GM12878 (cell line): ENCODE results near the gene PRDM16. TPM values are rescaled to one million over a fixed set of nuclear protein-coding genes. Genes with fewer than 3 reads are reported as not detected.

Experiments
- ATAC-seq: fragments of 200-7000 bp; cut with Tn5 transposase; 3 replicates; pipeline ENCODE4 v1.9.1; 2020; ENCODE audit warnings: mild to moderate bottlenecking, moderate library complexity
- BruUV-seq: library from RNA; stranded (reverse); fragments of 400-500 nt; replicated peaks from 2 replicates; lab custom pipeline; 2021; lab: Mats Ljungman, UMichigan
- CTCF ChIA-PET: fragments of 300-600 bp; sonication (Branson Sonifier 250); formaldehyde crosslinking; extraction: SDS; loops from one replicate; lab custom pipeline; 2021; ENCODE audit warnings: inconsistent platforms; lab: Yijun Ruan, JAX
- POLR2A ChIA-PET: fragments of 350-600 bp; formaldehyde crosslinking; extraction: SDS; loops from one replicate; lab custom pipeline; 2021; ENCODE audit warnings: inconsistent platforms; lab: Charles Lee
- RAD21 ChIA-PET: fragments of 300-600 bp; sonication (Branson Sonifier 250); formaldehyde crosslinking; loops from one replicate; lab custom pipeline; 2023; ENCODE audit warnings: antibody characterized with exemption; ENCODE audit not compliant: unreplicated experiment; lab: Charles Lee
- SMC1A ChIA-PET: fragments of 300-600 bp; sonication (Branson Sonifier 250); formaldehyde crosslinking; loops from one replicate; lab custom pipeline; 2023; ENCODE audit not compliant: unreplicated experiment, uncharacterized antibody; lab: Charles Lee
- DNase-seq: peaks from one replicate; pipeline ENCODE4 v3.0.0-alpha.2; 2011; ENCODE audit warnings: low read depth, low spot score
- FAIRE-seq: peaks from 3 replicates; lab custom pipeline; 2011; peaks lifted over from hg19 to GRCh38; lab: Jason Lieb, UNC
- H2AFZ ChIP-seq: 2 replicates; pipeline ENCODE4 v1.6.0; 2011; ENCODE audit warnings: low read depth, low read length, control low read depth; ENCODE audit not compliant: control insufficient read depth
- H3K27ac ChIP-seq: 2 replicates; pipeline ENCODE4 v1.5.1; 2011; ENCODE audit warnings: control low read depth; ENCODE audit not compliant: control insufficient read depth, insufficient read depth
- H3K27me3 ChIP-seq, 2 experiments: replicated peaks in 1 of 2; 2 replicates each; pipeline versions ENCODE4 v1.6.0 to v1.6.1; 2011; ENCODE audit warnings: low read length in 1 of 2; ENCODE audit not compliant: control insufficient read depth in 2 of 2, insufficient read depth in 2 of 2
- H3K36me3 ChIP-seq, 2 experiments: 2 replicates each; pipeline ENCODE4 v1.5.1; 2011; ENCODE audit warnings: low read length in 1 of 2; ENCODE audit not compliant: control insufficient read depth in 2 of 2, insufficient read depth in 2 of 2
- H3K4me1 ChIP-seq: 2 replicates; pipeline ENCODE4 v1.6.1; 2011; ENCODE audit warnings: mild to moderate bottlenecking, low read length, moderate library complexity, mixed read lengths; ENCODE audit not compliant: control insufficient read depth, insufficient read depth
- H3K4me2 ChIP-seq: 2 replicates; pipeline ENCODE4 v1.6.0; 2011; ENCODE audit warnings: control low read depth; ENCODE audit not compliant: control insufficient read depth, insufficient read depth
- H3K4me3 ChIP-seq: fragments of 200-600 bp; sonication (generic); 2 replicates; pipeline ENCODE4 v1.5.1; 2016
- H3K79me2 ChIP-seq: 2 replicates; pipeline ENCODE4 v1.6.0; 2011; ENCODE audit warnings: low read length; ENCODE audit not compliant: control insufficient read depth, insufficient read depth
- H3K9ac ChIP-seq: 2 replicates; pipeline ENCODE4 v1.8.0; 2011; ENCODE audit warnings: low read length, control low read depth, mixed read lengths; ENCODE audit not compliant: control insufficient read depth, insufficient read depth
- H3K9me3 ChIP-seq: replicated peaks from 3 replicates; pipeline ENCODE4 v1.5.1; 2011; ENCODE audit warnings: mild to moderate bottlenecking, low read length; ENCODE audit not compliant: control insufficient read depth, insufficient read depth
- H4K20me1 ChIP-seq: 2 replicates; pipeline ENCODE4 v1.6.0; 2011; ENCODE audit not compliant: control insufficient read depth, insufficient read depth
- EED ChIP-seq: sonication (generic); IDR thresholded peaks from 2 replicates; pipeline ENCODE4 v1.6.1; 2016; ENCODE audit warnings: antibody characterized with exemption, low read depth
- PAX5 ChIP-seq: IDR thresholded peaks from 2 replicates; pipeline ENCODE4 v1.6.1; 2011; ENCODE audit warnings: low read depth, low read length, borderline replicate concordance
- POLR2AphosphoS5 ChIP-seq: IDR thresholded peaks from 2 replicates; pipeline ENCODE4 v1.6.1; 2011; ENCODE audit warnings: mild to moderate bottlenecking, low read length, inconsistent platforms
- SIX5 ChIP-seq: IDR thresholded peaks from 2 replicates; pipeline ENCODE4 v1.6.1; 2011; ENCODE audit warnings: mild to moderate bottlenecking, low read depth, low read length, moderate library complexity; ENCODE audit not compliant: severe bottlenecking
- SUZ12 ChIP-seq: fragments of 200-600 bp; sonication (generic); IDR thresholded peaks from one replicate; pipeline ENCODE4 v1.6.1; 2018; ENCODE audit warnings: antibody characterized with exemption, mild to moderate bottlenecking; ENCODE audit not compliant: unreplicated experiment
- ZNF217 ChIP-seq: fragments of 450-650 bp; IDR thresholded peaks from 2 replicates; pipeline ENCODE4 v1.6.1; 2017; ENCODE audit warnings: antibody characterized with exemption, mild to moderate bottlenecking
- WGBS: methylation state at CpG from one replicate; pipeline ENCODE4 v1.1.6; 2016; ENCODE audit warnings: low lambda C conversion rate; ENCODE audit not compliant: insufficient replicate concordance, insufficient coverage; ENCODE audit errors: missing lambda C conversion rate; 5-methylcytosine and 5-hydroxymethylcytosine counted together
- in situ Hi-C: fragments of 300-500 bp; cut with MboI; formaldehyde crosslinking; loops from 9 replicates; pipeline ENCODE4 v1.14.3; 2018; ENCODE audit warnings: mixed read lengths
- intact Hi-C: fragments of 100-400 bp; cut with micrococcal nuclease; formaldehyde crosslinking; loops from one replicate; pipeline ENCODE4 v1.14.2; 2022; ENCODE audit not compliant: unreplicated experiment
- polyA plus RNA-seq, 11 experiments: library from polyadenylated mRNA; depleted of rRNA in 4 of 11; unstranded in 6 of 11; stranded (reverse) in 5 of 11; fragments of >200 nt; fragmentation: Nextera tagmentation in 4 of 11; fragmentation: Illumina TruSeq in 1 of 11; extraction: Ambion mirVana in 4 of 11; extraction: Trizol in 1 of 11; gene quantifications; 1 replicate in 1 of 11; 2 replicates in 10 of 11; pipeline versions ENCODE4 v1.2.1 to v1.2.3, GENCODE V29; 2011 to 2016; ENCODE audit warnings: inconsistent platforms in 2 of 11, missing spikeins in 2 of 11, low read depth in 1 of 11
- total RNA-seq, 4 experiments: library from RNA; depleted of rRNA in 3 of 4; stranded (reverse); fragments of >200 nt in 3 of 4; fragmentation: Illumina TruSeq in 1 of 4; extraction: Trizol in 1 of 4; gene quantifications; 2 replicates each; pipeline versions ENCODE4 v1.2.1 to v1.2.3, GENCODE V29; 2013 to 2021
- TF ChIP-seq, protein P1 (sequence below): IDR thresholded peaks from 2 replicates; pipeline ENCODE4 v1.6.1; 2012; ENCODE audit warnings: low read depth, low read length, improper control_type of control experiment
- TF ChIP-seq, protein P2 (sequence below): fragments of 450-650 bp; IDR thresholded peaks from 2 replicates; pipeline ENCODE4 v1.6.1; 2014; ENCODE audit warnings: mild to moderate bottlenecking

The PRDM16 gene
- total and polyA plus RNA-seq, 10 of the 15 experiments (the other 5 are each of a cell fraction or from before 2014, with no cell fraction given) = 0.03 TPM; not detected in 9

DNA sequence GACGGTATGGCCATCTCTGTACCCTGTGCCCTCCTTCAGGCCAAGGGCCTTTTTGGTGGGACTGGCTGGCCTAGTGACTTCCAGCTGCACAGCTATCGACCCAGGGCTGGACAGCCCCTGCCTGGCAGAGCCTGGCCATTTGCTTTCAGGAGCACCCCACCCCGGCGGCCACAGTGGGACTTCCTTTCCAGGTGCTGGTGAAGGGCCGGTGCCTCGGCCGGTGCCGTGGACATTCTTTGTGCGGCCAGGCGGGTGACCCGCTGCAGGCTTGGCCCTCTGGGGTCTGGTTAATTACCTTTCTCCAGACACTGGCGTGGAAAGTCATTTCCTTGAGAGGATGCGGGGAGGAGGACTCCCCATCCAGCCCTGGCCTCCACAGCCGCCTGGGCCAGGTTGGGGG is 50.1 kb downstream of the PRDM16 start (continued):
- TF ChIP-seq, protein P1, sequence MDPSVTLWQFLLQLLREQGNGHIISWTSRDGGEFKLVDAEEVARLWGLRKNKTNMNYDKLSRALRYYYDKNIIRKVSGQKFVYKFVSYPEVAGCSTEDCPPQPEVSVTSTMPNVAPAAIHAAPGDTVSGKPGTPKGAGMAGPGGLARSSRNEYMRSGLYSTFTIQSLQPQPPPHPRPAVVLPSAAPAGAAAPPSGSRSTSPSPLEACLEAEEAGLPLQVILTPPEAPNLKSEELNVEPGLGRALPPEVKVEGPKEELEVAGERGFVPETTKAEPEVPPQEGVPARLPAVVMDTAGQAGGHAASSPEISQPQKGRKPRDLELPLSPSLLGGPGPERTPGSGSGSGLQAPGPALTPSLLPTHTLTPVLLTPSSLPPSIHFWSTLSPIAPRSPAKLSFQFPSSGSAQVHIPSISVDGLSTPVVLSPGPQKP = no peak
- TF ChIP-seq SUZ12 (no peak), POLR2AphosphoS5 (no peak), EED (no peak), ZNF217 (no peak), PAX5 (no peak)

DNA sequence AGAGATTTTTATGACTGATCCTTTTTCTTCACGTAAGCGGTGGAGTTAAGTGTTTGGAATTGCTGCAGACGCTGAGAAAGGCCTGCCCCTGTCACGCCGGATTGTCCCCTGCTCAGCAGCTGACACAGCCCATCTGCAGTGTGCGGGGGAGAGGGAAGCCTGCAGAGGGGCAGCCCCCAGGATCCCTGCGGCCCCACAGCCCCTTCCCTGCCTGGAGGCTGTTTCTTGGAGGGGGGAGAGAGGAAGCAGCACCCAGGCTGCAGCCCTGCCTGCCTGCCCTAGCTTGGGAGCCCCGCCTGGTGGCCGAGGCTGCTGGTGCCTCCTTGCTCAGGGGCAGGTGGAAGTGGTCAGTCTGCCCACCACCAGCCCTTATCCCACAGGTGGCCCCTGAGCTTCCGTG is 50.7 kb downstream of the PRDM16 start:
- Histone ChIP-seq H3K27me3 (no peaks in the 10 kb centered on the region), H3K4me2 (no peak overlapping the region), H3K4me3 (no peak overlapping the region), H3K4me1 (no peaks in the 10 kb centered on the region), H3K27ac (no peak overlapping the region), H3K36me3 (no peaks in the 10 kb centered on the region), H3K79me2 (no peaks in the 10 kb centered on the region), H2AFZ (no peak overlapping the region), H3K9ac (no peak overlapping the region), H3K9me3 (no peaks in the 10 kb centered on the region; the same call in 2 of the 3 replicates), H4K20me1 (no peaks in the 10 kb centered on the region)
- BruUV-seq = no TSS peak
- in situ Hi-C loops (no loop called here), intact Hi-C loops (no loop called here)
- SMC1A ChIA-PET = no interaction called here
- CTCF ChIA-PET = no interaction called here
- TF ChIP-seq, protein P1 = no peak
- TF ChIP-seq, protein P2, sequence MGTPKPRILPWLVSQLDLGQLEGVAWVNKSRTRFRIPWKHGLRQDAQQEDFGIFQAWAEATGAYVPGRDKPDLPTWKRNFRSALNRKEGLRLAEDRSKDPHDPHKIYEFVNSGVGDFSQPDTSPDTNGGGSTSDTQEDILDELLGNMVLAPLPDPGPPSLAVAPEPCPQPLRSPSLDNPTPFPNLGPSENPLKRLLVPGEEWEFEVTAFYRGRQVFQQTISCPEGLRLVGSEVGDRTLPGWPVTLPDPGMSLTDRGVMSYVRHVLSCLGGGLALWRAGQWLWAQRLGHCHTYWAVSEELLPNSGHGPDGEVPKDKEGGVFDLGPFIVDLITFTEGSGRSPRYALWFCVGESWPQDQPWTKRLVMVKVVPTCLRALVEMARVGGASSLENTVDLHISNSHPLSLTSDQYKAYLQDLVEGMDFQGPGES = no peak
- no peak for TF ChIP-seq SIX5
- RAD21 ChIA-PET = no interaction called here
- POLR2A ChIA-PET = no interaction called here
- WGBS = 35% methylated on average over 10 of the region's 10 CpGs
- FAIRE-seq = no peak
- no peak for DNase-seq
- no peak for ATAC-seq
